NCI-H2196 (cell line): Measurements from ENCODE around the gene RPS5.

Experiments used
- DNase-seq: peaks from one replicate; lab custom pipeline; 2025; ENCODE audit not compliant: unreplicated experiment; lab: John Stamatoyannopoulos, UW

The RPS5 gene

GRCh38 chr19:58385313-58385890 is 1.7 kb upstream of the RPS5 start:
- DNase-seq: no peak

GRCh38 chr19:58385891-58386575 is 1.0 kb upstream of the RPS5 start:
- no peak for DNase-seq

DNA sequence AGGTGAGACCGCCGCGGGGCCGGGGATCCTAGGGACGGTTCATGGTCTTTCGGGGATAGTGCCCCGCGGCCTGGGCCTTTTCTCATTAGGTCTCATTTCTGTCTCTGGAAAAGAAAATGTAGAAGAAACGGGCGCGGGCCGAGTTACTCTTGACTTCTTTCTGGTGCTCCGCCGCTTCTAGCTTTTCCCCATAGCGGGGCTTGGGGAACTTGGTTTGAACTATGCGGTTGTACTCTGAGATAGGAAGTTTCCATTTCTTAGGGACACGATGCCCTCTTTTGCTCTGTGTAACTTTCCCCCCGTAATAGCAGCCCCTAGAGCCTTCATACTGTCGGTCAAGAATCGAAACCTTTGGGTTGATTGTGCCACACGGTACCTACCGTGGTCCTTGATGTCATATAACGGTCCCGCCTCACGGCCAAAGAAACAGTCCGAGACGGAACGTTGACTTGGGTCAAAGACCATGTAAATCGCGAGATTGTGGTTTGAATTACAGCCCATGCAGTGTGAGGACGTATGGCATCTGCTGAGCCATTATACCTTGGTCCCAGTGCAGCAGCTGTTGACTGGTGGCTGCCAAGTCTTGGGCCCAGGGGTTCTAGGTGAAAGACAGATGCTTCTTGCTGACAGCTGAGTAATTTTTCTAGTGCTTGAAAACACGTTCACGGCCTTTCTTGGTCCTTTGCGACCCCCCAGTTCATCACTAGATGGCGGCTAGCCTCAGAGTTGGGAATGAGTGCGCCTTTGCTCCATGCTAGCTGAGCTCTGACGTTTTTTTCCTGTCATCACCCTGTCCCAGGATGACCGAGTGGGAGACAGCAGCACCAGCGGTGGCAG is 487 bp downstream of the RPS5 start:
- no peak for DNase-seq

- no peak for DNase-seq
These were observed 1.1 kb downstream of the RPS5 start for GRCh38 chr19:58388175-58388526.

DNA sequence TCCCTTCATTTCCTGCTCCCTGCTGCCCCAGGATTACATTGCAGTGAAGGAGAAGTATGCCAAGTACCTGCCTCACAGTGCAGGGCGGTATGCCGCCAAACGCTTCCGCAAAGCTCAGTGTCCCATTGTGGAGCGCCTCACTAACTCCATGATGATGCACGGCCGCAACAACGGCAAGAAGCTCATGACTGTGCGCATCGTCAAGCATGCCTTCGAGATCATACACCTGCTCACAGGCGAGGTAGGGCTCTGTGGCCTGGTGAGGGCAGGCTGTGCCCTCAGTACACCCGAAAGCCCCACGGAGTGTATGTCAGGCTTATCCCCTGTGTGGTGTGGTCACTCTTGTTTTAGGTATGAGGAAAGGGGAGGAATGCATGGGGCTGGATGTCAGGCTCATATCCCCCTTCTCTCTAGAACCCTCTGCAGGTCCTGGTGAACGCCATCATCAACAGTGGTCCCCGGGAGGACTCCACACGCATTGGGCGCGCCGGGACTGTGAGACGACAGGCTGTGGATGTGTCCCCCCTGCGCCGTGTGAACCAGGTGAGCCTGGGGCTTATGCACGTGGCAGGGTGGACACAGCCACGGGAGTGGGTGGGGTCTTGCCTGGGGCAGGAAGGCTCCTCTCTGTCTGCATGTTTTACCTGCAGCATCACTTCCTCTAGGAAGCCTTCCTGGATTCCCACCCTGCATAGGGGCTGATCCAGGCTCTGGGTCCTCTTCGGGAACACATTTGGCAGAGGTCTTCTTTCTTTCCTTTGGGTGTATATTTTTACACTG is 6.1 kb downstream of the RPS5 start:
- DNase-seq: no peak

DNA sequence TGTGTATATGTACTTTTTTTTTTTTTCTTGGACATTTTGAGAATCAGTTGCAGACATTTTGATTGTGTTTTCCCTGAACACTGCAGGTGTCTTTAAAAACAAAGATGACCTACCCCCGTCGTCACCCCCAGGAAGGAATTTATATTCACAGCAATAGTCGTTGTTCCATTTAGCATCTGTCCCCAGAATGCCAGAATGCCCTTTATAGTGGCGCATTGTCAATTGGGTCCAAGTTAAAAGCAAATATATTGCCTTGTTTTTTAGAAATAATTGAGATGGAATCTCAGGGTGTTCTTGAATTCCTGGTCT is 6.6 kb downstream of the RPS5 start:
- DNase-seq: no peak

DNA sequence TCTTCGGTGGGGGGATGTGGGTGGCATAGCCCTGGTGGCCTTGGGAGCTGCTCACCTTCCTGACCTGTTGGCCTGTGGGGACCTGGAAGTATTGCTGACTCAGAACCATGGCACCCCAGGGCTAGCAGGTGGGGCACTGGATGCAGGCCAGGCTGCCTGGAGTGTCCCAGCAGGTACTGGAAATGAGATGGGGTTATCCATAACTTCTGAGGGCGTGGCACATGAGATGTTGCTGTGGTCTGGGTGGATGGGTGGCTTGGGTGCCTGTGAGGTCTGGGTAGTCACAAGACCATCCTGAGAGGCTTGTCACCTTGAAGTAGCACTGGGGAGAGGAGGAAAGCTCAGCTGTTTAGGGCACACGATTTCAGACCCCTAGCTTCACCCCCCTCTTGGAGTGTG is 7.8 kb downstream of the RPS5 start:
- no peak for DNase-seq

DNA sequence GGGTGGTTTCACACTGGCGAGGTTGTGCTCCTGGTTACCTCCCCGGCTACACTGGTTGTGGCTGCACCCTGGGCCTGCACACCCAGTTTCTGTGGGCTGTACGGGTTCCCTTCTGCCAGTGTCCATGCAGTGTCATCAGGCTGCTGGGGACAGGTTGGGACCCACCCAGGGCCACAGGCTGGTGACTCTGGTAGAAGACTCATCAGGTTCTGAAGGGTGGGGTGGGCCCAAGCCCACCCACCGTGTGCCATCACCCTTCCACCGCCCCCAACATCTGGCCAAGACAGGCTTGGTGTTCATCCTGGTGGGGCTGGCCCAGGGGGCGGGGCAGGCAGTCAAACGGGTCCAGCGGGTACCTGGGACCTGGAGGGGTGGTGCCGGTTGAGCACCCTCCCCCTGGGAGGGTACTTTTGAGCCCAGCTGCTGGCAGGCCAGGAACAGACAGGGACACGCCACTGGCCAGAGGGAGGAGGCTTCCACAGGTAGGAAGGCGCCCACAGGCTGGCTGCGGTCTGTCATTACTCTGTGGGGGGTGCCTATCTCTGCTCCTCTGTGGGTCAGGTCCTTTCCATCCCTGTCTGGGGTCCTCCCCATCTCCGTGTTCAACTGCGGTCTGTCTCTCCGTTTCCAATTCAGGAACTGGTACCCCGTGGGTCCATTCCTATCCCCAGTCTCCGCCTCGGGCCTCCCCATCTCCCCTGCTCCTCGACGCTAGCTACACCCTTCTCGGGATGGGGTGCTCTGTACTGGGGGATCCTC is 8.3 kb downstream of the RPS5 start, which contains the start of gene RNF225:
Gene RNF225, plus strand, starts transcription at position 437 of the 759 bp plus-strand sequence. CDS start 434 bp downstream, outside the sequence.
- peak; percentile 23 for DNase-seq

DNA sequence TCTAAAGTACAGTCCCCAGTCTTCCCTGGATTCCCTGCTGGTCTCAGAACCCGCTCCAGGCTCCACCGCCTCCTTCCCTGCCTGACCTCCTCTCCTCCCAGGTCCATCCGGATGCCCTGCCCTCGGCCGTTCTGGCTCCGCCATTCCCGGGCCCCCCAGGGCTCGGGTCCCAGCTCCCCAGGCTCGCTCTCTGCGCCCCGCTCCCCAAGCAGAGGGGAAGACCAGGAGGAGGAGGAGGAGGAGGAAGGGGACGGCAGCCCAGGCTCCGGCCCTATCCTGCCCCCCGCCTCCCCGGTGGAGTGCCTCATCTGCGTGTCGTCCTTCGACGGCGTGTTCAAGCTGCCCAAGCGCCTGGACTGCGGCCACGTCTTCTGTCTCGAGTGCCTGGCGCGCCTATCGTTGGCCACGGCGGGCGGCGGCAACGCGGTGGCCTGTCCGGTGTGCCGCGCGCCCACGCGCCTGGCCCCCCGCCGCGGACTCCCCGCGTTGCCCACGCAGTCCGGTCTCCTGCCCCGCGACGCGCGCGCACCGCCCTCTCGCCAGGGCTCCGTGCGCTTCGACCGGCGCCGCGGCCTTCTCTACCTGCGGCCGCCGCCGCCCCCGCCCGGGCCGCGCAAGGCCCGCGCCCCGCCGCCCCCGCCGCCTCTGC is 9.0 kb downstream of the RPS5 start:
- no peak for DNase-seq

DNA sequence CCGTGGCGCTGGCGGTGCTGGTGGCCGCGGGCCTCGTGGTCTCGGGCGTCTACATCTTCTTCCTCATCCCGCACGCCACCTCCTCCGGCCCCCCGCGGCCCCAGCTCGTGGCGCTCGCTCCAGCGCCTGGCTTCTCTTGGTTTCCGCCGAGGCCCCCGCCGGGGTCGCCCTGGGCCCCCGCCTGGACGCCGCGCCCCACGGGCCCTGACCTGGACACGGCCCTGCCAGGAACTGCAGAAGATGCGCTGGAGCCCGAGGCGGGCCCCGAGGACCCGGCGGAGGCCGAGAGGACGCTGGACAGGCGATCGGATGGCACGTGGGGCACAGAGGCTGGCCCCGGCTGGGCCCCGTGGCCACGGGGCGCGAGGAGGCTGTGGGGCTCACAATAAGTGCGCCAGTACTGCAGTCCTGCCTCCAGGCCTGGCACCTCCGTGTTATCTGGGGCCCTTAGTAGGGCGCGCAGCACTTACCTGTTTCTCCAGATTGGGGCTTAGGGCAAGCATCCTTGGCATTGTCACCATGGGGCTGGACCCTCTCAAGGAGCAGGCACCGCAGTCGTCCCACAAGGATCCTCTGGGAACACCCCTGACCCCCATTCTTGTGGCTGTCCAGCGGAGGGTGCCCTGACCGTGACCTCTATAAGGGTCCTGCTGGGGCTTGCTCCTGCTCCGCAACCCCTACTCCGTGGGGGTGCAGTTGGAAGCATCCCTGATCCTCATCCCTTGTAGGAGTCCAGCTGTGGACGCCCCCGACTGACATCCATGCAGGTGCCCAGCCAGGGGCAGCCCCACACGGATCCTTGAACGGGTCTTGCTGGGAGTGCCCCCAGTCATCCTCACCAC is 9.8 kb downstream of the RPS5 start:
- DNase-seq: no peak

DNA sequence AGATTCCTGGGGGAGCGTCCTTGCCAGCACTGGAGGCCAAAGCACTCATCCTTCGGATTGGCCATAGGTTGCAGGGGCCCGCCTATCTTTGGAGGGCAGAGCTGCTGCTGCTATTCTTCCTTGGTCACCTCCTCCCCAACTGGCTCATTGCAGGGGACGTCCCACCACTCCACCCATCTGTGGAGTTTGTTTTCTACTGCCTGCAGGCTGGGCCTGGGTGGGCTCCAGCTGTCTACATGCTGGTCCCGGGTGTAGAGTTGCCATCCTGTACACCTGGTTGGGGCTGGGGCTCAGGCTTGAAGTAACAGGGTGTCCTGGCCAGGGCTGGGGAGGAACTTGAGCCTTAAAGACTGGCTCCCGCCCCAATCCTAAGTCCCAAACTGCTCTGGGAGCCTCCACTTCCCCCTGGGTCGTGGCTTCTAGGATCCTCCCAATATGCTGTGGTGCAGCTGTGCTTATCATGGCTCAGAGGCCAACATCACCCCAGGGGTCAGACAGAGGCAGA is 10.5 kb downstream of the RPS5 start:
- DNase-seq: no peak

GRCh38 chr19:58398087-58398486 is 11.0 kb downstream of the RPS5 start:
- no peak for DNase-seq

DNA sequence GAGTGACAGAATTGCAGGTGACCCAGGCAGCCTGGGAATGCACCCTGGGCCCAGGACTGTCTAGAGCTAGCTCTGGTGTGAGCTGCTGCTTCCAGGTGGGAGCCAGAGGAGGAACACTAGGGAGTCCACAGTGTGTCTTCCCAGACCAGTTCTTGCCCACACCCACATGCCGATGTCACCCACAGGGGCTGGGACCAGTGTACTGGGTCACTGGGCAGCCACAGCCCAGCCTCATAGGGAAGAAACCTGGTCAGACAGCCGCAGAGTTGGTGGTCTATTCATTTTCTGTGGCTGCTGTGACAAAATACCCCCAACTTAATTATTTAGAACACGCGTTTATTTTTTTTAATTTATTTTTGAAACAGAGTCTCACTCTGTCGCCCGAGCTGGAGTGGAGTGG is 11.5 kb downstream of the RPS5 start:
- DNase-seq: no peak

- DNase-seq: no peak
These were observed 12.8 kb downstream of the RPS5 start for GRCh38 chr19:58399903-58400302.

- DNase-seq: peak; percentile 71
These were observed 13.3 kb downstream of the RPS5 start for GRCh38 chr19:58400316-58400915.

GRCh38 chr19:58400916-58401839 is 14.1 kb downstream of the RPS5 start:
- DNase-seq: peak; percentile 99

- no peak for DNase-seq
These were observed 14.9 kb downstream of the RPS5 start for GRCh38 chr19:58401840-58402421.
